Muscle layer of duodenum (tissue), 2 donors: ENCODE data around the gene CHCHD6.

Experiments used
- H3K27ac ChIP-seq: one replicate; pipeline ENCODE4 v1.7.0; 2013; ENCODE audit warnings: mild to moderate bottlenecking, low read length
- H3K27me3 ChIP-seq: one replicate; pipeline ENCODE4 v1.7.0; 2013; ENCODE audit warnings: low read depth, mild to moderate bottlenecking, control low read depth, low read length
- H3K36me3 ChIP-seq, 2 donors: one replicate each; pipeline ENCODE4 v1.7.0; 2013; ENCODE audit warnings: low read length in 2 of 2, control low read depth in 1 of 2, mild to moderate bottlenecking in 1 of 2; ENCODE audit not compliant: insufficient read depth in 2 of 2, control insufficient read depth in 1 of 2
- H3K4me1 ChIP-seq, 2 donors: one replicate each; pipeline ENCODE4 v1.7.0; 2013; ENCODE audit warnings: low read length in 2 of 2, mild to moderate bottlenecking in 2 of 2, control low read depth in 1 of 2, moderate library complexity in 1 of 2; ENCODE audit not compliant: insufficient read depth in 2 of 2, control insufficient read depth in 1 of 2
- H3K4me3 ChIP-seq, 2 donors: one replicate each; pipeline ENCODE4 v1.7.0; 2013; ENCODE audit warnings: low read length in 2 of 2, low read depth in 1 of 2, mild to moderate bottlenecking in 1 of 2
- H3K9me3 ChIP-seq, 2 donors: one replicate each; pipeline ENCODE4 v1.7.0; 2013; ENCODE audit warnings: low read length in 2 of 2, control low read depth in 1 of 2, mild to moderate bottlenecking in 1 of 2; ENCODE audit not compliant: control insufficient read depth in 1 of 2
- donor health status: healthy.

CHCHD6 gene

GRCh38 chr3:126945171-126945721 lies 241.2 kb downstream of the CHCHD6 start:
- H3K27ac ChIP-seq: no peak overlapping the region
- H3K9me3 ChIP-seq: no peaks in the 10 kb centered on the region
- no peak overlapping the region for H3K4me3 ChIP-seq
- H3K36me3 ChIP-seq: peaks cover 0 to 7% of the 10 kb centered on the region in 2 donors
- no peaks in the 10 kb centered on the region for H3K4me1 ChIP-seq
- no peaks in the 10 kb centered on the region for H3K27me3 ChIP-seq

DNA sequence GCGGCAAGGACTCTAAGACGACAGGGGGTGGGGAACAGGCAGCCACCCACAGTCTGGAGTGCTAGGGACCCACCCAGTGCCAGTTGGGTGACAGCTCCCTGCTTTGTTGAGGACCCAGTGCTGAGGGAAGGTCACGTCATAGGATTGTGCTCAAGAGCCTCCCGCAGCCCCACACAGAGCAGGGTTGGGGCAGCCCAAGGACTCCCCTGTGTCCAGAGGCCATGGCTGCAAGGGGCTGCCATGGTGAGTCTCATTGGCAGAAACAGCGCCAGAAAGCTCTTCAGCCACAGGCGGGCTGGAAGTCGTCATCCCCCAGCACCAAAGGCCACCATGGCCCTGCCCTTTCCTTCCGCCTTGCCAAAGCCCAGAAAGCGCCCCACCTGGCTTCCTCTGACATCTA lies 241.9 kb downstream of the CHCHD6 start:
- Histone ChIP-seq H3K4me1 (no peaks in the 10 kb centered on the region), H3K9me3 (no peaks in the 10 kb centered on the region), H3K36me3 (peaks cover 0 to 7% of the 10 kb centered on the region in 2 donors), H3K27me3 (no peaks in the 10 kb centered on the region), H3K4me3 (no peak overlapping the region), H3K27ac (no peak overlapping the region)

DNA sequence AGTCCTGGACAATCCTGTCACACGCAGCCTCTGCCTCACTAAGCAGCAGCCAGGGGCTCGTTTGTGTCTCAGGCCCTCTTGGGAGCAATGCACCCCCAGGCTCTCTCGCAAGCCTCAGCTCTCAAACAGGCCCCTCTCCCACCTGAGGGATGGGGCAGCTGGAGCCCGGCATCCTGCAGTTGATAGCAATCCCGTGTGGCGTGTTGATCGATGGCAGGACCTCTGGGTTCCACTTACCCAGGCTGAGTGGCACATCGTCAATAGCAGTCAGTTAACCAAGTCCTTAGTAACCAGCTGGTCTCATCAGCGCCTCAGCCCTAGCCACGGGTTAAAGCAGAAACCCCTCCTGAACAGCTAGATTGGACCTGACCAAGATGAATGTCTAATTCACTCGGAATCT lies 242.4 kb downstream of the CHCHD6 start:
- Histone ChIP-seq H3K27ac (no peak overlapping the region), H3K4me3 (no peak overlapping the region), H3K27me3 (no peaks in the 10 kb centered on the region), H3K36me3 (peaks cover 0 to 7% of the 10 kb centered on the region in 2 donors), H3K4me1 (no peaks in the 10 kb centered on the region), H3K9me3 (no peaks in the 10 kb centered on the region)

DNA sequence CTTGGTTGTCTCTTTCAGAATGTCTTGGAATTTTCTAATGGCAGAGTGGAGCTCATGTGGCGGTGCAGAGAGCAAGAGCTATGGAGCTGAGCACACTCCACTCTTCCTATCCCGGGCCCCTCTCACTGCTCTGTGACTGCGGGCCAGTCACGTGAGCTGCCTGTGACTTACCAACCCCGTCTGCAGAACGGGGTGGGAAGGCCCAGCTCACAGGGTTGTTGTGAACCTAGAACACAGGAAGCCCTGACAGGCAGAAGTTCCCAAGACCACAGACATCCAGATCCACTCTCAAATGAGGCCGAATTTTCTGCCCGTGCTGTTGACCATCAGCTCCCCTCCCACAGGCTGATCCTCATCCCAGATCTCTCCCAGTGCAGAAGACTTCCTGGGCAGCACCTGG lies 243.4 kb downstream of the CHCHD6 start:
- Histone ChIP-seq H3K4me3 (no peak overlapping the region), H3K27ac (no peak overlapping the region)

GRCh38 chr3:126948980-126949535 lies 245.0 kb downstream of the CHCHD6 start:
- H3K4me1 ChIP-seq: no peaks in the 10 kb centered on the region

More for the DNA sequence above, 243.4 kb downstream of the CHCHD6 start:
- Histone ChIP-seq H3K4me1 (no peaks in the 10 kb centered on the region), H3K9me3 (no peaks in the 10 kb centered on the region), H3K27me3 (no peaks in the 10 kb centered on the region), H3K36me3 (peaks cover 0 to 7% of the 10 kb centered on the region in 2 donors)

DNA sequence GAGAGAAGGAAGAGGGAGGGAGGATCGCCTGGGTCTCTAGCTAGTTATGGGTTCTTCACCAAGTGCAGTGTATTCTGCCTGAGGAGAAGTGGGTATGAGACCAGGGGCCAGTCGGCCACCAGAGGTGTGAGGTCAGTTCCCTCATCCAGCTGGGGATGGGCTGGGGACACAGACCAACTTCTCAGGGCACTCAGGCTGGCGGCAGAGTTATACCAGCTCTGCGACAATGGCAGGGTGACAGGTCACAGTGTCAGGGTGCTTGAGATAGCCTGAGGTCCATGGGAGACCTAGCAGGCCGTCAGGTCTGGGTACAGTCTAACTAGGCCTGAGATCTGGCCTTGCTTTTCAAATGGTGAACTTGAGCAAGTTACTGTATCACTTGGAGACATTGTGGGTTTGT lies 247.5 kb downstream of the CHCHD6 start:
- peaks cover 0 to 7% of the 10 kb centered on the region in 2 donors for H3K36me3 ChIP-seq
- H3K27ac ChIP-seq: no peak overlapping the region
- H3K9me3 ChIP-seq: no peaks in the 10 kb centered on the region
- H3K4me1 ChIP-seq: no peaks in the 10 kb centered on the region
- no peaks in the 10 kb centered on the region for H3K27me3 ChIP-seq
- no peak overlapping the region for H3K4me3 ChIP-seq

More at GRCh38 chr3:126948980-126949535, 245.0 kb downstream of the CHCHD6 start:
- H3K27ac ChIP-seq: no peak overlapping the region
- peaks cover 0 to 7% of the 10 kb centered on the region in 2 donors for H3K36me3 ChIP-seq
- no peaks in the 10 kb centered on the region for H3K9me3 ChIP-seq
- H3K27me3 ChIP-seq: no peaks in the 10 kb centered on the region
- no peak overlapping the region for H3K4me3 ChIP-seq

- no peak overlapping the region for H3K4me3 ChIP-seq
- no peaks in the 10 kb centered on the region for H3K27me3 ChIP-seq
- H3K4me1 ChIP-seq: no peaks in the 10 kb centered on the region
- no peaks in the 10 kb centered on the region for H3K9me3 ChIP-seq
- H3K36me3 ChIP-seq: peaks cover 0 to 7% of the 10 kb centered on the region in 2 donors
- H3K27ac ChIP-seq: no peak overlapping the region
Measured at GRCh38 chr3:126952261-126952982, 248.4 kb downstream of the CHCHD6 start.

DNA sequence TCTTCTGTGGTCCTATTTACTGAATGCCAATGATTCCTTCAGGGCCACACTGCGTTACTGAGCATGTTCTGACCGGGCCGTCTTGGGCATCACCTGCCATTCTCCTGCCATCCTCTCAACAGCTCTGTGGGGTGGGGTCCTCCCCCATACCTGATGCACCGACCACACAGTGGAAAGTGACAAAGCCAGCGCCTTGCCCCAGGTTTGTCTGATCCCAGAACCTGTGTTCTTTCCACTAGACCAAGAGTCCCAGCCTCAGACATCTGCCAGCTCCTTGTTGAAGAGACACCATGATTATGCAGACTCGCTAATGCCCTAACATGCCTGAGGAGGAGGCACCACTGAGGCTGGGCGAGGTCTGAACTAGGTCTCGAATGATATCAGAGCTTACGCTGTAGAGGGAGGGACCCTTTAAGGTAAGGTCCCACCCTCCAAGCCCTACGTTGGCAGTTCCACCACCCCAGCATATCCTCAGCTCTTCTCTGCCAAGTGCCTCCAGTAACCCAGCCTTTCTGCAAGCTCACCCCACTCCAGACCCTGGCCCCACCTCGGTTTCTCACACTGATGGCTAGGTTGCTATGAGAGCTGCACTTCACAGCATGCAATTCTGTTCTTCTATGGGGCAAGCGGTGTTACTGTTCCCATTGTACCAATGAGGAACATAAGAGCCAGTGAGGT lies 249.1 kb downstream of the CHCHD6 start:
- Histone ChIP-seq H3K9me3 (no peaks in the 10 kb centered on the region), H3K27ac (no peak overlapping the region), H3K4me3 (no peak overlapping the region), H3K4me1 (no peaks in the 10 kb centered on the region), H3K36me3 (peaks cover 0 to 1% of the 10 kb centered on the region in 2 donors), H3K27me3 (no peaks in the 10 kb centered on the region)

- H3K27me3 ChIP-seq: no peaks in the 10 kb centered on the region
- H3K4me3 ChIP-seq: no peak overlapping the region
Measured at GRCh38 chr3:126954141-126954842, 250.3 kb downstream of the CHCHD6 start.

DNA sequence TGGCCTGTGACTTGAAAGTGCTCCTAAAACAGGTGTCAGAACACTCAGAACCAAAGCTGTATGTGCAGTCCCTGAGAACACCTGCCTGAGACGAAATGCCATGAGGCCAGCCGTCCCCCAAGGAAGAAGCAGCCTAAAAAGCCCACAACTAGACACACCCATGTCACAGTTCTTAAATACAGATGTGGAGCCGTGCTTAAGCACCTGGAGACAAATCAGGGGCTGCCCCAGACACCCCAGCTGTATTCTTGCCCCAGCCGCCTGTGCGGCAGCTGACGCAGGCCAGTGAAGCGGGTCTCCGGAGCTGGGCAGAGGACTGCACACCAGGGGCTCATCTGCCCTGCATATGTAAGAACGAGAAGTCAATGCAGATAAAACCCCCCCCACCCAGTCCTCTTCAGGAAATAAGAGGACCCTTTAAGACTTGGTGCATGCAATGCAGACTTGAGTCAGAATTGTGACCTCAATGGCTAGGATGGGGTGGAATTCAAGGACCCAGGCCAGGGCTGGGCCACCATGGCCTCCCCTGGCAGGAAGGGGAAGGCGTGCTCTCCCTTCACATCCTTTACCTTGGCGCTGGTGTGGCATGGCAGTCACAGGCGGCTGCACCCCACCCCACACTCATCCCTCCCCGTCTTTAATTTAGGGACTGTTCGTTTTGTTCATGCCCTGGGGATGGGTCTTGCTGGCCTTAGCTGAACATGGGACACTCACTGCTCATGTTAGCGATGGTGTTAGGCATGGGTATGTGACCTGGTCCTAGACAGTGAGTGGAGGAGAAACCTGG lies 251.2 kb downstream of the CHCHD6 start:
- Histone ChIP-seq H3K4me3 (no peak overlapping the region), H3K4me1 (no peaks in the 10 kb centered on the region), H3K27ac (no peak overlapping the region), H3K36me3 (no peaks in the 10 kb centered on the region), H3K27me3 (no peaks in the 10 kb centered on the region), H3K9me3 (no peaks in the 10 kb centered on the region)

More at GRCh38 chr3:126954141-126954842, 250.3 kb downstream of the CHCHD6 start:
- Histone ChIP-seq H3K4me1 (no peaks in the 10 kb centered on the region), H3K36me3 (no peaks in the 10 kb centered on the region), H3K27ac (no peak overlapping the region), H3K9me3 (no peaks in the 10 kb centered on the region)
